DMS 273 treated with DMSO at 0.1 percent for 48 hours (cell line): Measurements from ENCODE around the gene TEPSIN.
A peak's percentile ranks its signal among the peaks of the same experiment; 100 is the strongest.

Experiments used
- DNase-seq: peaks from one replicate; lab custom pipeline; 2025; lab: John Stamatoyannopoulos, UW

TEPSIN gene

GRCh38 chr17:81221371-81221841, 17.4 kb downstream of the TEPSIN start:
- no peak for DNase-seq

DNA sequence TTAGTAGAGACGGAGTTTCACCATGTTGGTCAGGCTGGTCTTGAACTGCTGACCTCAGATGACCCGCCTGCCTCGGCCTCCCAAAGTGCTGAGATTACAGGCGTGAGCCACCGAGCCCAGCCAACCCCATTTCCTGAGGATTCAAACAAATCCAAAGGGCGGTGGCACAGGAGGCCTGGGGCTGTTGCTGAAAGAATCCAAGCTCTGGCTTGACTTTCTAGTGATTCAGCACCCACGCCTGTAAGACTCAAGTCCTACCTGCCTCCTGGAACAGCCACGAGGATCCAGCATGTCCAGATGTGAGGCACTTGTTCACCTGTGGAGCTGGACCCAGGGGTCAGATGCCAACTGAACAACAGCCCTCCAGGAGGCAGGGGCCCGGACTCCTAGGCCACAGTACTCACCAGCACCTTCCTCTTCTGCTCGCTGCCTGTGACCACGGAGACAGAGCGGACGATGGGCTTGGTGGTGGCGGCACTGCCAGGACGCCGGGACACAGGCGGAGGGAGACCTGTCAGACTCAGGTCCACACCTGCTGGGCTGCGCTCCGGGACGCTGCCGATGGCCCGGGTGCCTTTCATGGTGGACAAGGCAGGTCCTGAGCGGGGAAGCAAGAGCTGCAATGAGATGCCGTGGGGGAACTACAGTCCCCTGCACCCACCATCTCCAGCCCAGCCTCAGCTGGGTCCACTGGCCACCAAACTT, 19.2 kb downstream of the TEPSIN start:
- DNase-seq: no peak

- DNase-seq: no peak
Observed at GRCh38 chr17:81218991-81219390, 19.9 kb downstream of the TEPSIN start.

DNA sequence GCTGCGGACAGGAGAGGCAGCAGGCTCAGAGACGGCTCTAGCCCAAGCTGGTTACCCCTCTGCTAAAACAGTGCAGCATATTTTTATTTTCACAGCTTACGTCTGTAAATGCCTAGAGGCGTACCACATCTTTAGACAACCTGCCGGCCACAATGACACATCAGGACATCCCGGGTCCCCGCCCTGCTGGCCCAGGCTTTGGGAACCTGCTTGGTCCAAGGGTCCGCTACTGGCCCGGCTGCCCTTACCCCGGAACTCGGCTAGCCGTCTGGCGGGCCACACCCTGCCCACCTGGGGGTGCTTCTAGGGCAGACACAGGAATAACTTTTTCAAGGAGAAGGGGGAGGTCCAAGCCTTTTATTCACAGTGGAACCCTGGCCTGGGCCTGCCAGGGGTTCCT, 20.4 kb downstream of the TEPSIN start:
- no peak for DNase-seq

DNA sequence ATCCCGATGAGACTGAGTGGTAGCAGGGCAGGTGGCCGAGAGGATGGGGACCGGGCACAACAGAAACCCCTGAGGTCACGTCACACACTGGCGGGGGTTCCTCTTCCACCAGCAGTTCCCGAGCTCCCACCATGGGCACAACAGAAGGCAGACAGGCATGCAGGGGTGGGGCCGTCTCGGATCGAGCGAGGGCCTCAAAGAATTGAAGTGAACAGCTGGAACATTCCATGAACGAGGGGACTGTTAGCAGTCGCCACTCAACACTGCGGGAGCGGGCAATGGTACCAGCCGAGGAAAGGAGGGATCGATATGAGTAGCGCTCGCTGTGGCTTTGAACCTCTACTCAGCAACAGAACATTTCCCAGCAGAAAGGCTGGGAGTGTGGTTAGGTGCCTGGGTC, 21.4 kb downstream of the TEPSIN start:
- no peak for DNase-seq

GRCh38 chr17:81213978-81214377, 24.9 kb downstream of the TEPSIN start:
- no peak for DNase-seq

DNA sequence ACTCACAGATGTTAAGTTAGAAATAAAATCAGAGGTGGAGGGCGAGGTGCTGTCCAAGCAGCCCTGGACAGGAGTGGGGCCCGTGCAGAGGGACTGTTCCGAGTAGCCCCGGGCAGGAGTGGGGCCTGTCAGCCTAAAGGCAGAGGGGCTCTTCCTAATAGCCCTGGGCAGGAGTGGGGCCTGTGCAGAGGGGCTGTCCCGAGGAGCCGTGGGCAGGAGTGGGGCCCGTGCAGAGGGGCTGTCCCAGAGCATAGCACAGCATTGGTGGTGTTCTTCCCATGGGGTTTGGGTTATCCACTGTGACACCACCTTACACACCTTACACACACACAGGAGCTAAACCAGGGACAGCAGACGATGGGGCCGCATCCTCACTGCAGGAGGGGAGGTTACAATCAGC, 26.5 kb downstream of the TEPSIN start:
- DNase-seq: no peak

GRCh38 chr17:81210868-81211267, 28.0 kb downstream of the TEPSIN start:
- DNase-seq: no peak

DNA sequence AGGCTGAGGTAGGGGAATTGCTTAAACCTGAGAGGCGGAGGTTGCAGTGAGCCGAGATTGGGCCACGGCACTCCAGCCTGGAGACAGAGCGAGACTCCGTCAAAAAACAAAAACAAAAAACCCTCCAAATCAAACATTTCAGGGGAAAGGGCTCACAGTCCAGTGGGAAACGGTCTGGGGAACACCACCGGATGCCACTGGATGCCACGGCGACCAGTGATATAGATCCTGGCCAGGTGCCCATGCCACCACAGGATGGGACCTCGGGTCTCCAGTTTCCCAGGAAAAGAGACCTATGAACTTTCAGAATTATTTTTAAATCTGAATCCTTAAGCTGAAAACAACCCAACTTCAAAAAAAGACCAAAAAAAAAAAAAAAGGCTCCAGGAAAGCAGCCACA, 28.4 kb downstream of the TEPSIN start:
- no peak for DNase-seq

DNA sequence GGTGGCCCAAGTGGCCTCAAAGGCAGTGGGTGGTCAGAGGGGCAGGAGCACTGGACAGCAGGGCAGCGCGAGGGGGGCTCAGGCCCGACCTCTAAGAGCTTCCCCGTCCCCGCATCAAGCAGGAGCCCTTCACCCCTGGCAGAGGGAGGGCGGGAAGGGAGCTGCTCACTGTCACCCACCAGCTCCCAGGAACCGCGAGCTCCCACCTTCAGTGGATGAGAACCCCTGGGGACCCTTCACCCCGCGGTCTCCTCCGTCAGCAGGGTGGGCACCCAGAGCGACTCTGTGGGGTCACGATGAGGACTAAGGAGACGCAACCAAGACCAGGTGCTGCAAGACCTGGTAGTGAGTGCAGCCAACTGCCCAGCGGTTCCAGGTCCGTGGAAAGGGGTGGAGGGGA, 29.7 kb downstream of the TEPSIN start:
- no peak for DNase-seq

DNA sequence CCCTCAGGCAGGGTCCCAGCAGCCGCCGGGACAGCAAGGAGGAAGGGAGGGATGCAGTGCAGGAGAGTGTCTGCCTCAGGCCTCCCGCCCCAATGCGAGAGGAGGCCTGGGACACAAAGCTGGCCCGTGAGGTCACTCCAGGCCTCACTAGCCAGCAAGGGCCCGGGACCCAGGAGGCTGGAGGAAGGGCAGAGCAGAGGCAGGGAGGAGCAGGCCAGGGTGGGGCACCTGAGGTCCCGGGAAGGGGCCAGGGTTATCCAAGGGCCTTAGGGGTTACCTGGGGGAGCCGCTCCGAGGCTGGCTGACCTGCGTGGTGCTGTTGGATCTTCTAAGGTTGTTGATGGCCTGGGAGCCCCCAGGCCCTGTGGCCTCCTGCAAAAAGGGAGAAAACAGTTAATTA, 30.2 kb downstream of the TEPSIN start:
- no peak for DNase-seq

DNA sequence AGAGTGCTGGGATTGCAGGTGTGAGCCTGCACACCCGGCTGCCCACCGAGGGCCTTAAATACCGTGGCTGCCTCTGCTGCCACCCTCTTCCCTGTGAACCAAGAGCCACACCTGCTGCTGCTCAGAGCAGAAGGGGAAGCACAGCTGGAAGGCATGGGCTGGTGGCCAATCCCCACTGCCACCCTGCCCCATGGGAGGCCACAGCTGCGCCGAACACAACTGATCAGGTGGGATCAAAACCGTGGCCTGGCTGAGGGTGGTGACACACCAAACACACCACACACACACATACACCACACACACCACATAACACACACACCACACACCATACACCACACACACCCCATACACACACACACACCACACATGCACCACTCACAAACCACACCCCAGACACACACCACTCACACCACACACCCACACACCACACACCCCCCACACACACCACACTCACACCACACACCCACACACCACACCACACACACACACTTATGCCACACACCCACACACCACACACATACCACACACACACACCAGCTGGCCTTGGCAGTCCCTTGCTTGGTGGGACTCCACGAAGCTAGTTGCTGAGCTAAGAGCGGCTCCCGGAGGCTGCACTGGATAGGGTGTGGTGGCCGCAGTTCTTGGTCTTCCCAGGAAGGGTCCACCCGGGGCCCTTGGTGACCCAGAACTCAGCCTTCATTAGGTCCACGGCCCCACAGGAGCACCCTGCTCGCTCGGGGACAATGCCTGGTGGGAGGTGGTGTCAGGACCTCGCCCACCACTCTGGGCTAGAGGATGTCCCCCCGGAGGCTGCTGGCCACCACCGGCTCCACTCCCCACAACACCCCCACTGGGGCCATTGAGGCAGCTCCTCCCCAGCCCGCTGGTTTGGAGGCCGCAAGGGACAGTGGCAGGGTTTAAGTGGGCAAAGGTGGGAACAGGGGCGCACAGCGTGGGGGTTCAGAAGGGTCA, 31.0 kb downstream of the TEPSIN start:
- DNase-seq: no peak

DNA sequence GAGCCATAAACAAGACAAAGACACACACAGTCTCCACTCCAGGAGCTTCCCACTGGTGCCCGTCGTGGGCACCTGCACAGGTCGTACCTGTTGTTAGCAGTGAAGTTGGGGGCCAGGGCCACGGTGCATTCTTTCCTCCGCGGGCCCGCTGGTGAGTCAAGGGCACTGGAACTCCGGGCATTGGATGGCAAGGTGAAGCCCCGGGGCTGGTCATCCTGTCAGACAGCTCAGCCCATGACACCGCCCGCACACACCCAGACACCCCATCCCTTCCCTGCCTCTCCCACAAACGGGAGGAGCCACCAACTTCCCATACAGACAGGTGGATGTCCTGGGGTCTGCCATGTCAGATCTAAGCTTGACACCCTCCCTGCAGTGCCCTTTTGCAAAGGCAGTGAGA, 32.2 kb downstream of the TEPSIN start:
- no peak for DNase-seq

- no peak for DNase-seq
Observed at GRCh38 chr17:81206166-81206565, 32.7 kb downstream of the TEPSIN start.

- DNase-seq: no peak
Observed at GRCh38 chr17:81204578-81204977, 34.3 kb downstream of the TEPSIN start.

DNA sequence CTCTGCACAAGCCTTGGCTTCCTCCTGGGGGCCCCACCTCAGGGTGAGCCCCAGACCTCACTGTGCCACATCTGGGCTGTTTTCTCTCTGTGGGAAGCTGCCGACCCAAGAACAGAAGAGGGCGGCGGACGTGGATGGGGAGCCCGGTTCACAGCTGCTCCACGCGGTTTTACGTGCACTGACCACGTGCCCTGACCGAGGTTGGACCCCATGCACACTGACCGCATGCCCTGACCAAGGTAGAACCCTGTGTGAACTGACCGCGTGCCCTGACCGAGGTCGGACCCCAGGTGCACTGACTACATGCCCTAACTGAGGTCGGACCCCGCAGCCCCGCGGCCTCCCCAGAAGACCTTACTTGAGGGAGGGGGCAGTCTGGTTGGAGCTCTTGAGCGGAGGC, 35.7 kb downstream of the TEPSIN start:
- DNase-seq: no peak

DNA sequence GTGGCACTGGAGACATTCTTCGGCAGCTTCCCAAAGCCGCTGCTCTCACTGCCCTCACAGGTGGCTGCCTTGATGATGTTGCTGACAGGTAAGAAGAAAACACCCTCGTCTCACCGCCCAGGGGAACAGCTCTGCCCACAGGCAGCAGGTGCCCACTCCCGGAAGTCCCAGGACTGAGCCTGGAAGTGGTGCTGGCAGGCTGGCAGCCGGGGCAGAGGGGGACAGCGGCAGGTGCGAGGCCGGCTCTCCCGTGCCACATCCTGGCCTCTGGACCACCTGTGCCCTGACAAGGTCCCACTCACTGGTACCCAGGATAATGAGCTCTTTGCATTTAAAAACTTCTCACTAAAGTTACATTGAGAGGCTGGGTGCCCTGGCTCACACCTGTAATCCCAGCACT, 36.5 kb downstream of the TEPSIN start:
- no peak for DNase-seq

- DNase-seq: peak; percentile 61
Observed at GRCh38 chr17:81200695-81201580, 37.9 kb downstream of the TEPSIN start.

GRCh38 chr17:81200201-81200600, 38.7 kb downstream of the TEPSIN start:
- no peak for DNase-seq

DNA sequence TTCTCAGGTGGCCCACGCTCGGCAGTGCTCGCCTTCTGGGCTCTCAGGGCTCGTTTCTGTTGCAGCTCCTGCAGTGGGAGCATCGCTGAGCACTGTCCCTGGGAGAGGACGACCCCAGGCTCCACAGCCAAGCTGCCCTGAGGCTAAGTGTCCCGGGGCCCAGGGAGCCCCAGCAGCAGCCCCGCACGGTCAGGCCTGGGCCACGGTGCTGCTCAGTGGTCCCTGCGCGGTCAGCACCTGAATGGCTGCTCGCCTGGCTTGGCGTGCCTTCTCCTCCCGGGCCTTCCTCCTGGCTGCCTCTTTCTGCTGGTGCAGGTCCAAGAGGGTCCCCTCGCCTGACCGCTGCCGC, 39.4 kb downstream of the TEPSIN start:
- DNase-seq: no peak

GRCh38 chr17:81198826-81199481, 39.9 kb downstream of the TEPSIN start:
- DNase-seq: no peak
